Neuronal stem cell (in vitro differentiated cells): ENCODE results near the gene FOXO1.

Experiments
- DNase-seq: peaks from one replicate; pipeline ENCODE4 v3.0.0-alpha.2; 2013; ENCODE audit warnings: low spot score
- H2AFZ ChIP-seq: one replicate; pipeline ENCODE4 v1.6.1; 2013; ENCODE audit warnings: mild to moderate bottlenecking, low read length, inconsistent platforms
- H2AK5ac ChIP-seq: 2 replicates; pipeline ENCODE4 v1.6.1; 2013; ENCODE audit warnings: low read depth, mild to moderate bottlenecking, inconsistent platforms, low read length, moderate library complexity, mixed read lengths
- H2BK120ac ChIP-seq: 2 replicates; pipeline ENCODE4 v1.6.1; 2013; ENCODE audit warnings: low read depth, mild to moderate bottlenecking, inconsistent platforms, low read length, moderate library complexity, mixed read lengths
- H2BK12ac ChIP-seq: one replicate; pipeline ENCODE4 v1.6.1; 2013; ENCODE audit warnings: low read length, inconsistent platforms
- H2BK15ac ChIP-seq: 2 replicates; pipeline ENCODE4 v1.6.1; 2013; ENCODE audit warnings: mild to moderate bottlenecking, low read length, inconsistent platforms, mixed read lengths
- H2BK5ac ChIP-seq: one replicate; pipeline ENCODE4 v1.6.1; 2013; ENCODE audit warnings: inconsistent platforms, mild to moderate bottlenecking, low read length, moderate library complexity
- H3K14ac ChIP-seq: one replicate; pipeline ENCODE4 v1.6.1; 2013; ENCODE audit warnings: low read length, inconsistent platforms
- H3K18ac ChIP-seq: 2 replicates; pipeline ENCODE4 v1.6.1; 2013; ENCODE audit warnings: low read length, inconsistent platforms
- H3K23ac ChIP-seq: 2 replicates; pipeline ENCODE4 v1.6.1; 2013; ENCODE audit warnings: low read depth, mild to moderate bottlenecking, mixed read lengths, low read length, inconsistent platforms; ENCODE audit not compliant: poor library complexity
- H3K27ac ChIP-seq: replicated peaks from 3 replicates; pipeline ENCODE4 v1.5.1; 2013; ENCODE audit warnings: low read length, inconsistent platforms
- H3K27me3 ChIP-seq, 3 experiments: 2 replicates each; pipeline ENCODE4 v1.6.1; 2013; ENCODE audit warnings: low read length in 3 of 3, mild to moderate bottlenecking in 2 of 3, inconsistent platforms in 1 of 3, low read depth in 1 of 3, mixed read lengths in 1 of 3, moderate library complexity in 1 of 3; ENCODE audit not compliant: control insufficient read depth in 3 of 3, insufficient read depth in 3 of 3
- H3K36me3 ChIP-seq, 2 donors: replicated peaks in 1 of 2; 2 replicates each; pipeline ENCODE4 v1.6.1; 2013; ENCODE audit warnings: low read length in 2 of 2; ENCODE audit not compliant: control insufficient read depth in 2 of 2, insufficient read depth in 2 of 2
- H3K4ac ChIP-seq: 2 replicates; pipeline ENCODE4 v1.6.1; 2013; ENCODE audit warnings: inconsistent platforms, mild to moderate bottlenecking, low read length, moderate library complexity
- H3K4me1 ChIP-seq, 2 donors: 1 replicate in 1 of 2; 2 replicates in 1 of 2; pipeline ENCODE4 v1.6.1; 2013; ENCODE audit warnings: low read length in 2 of 2, low read depth in 1 of 2; ENCODE audit not compliant: control insufficient read depth in 2 of 2, insufficient read depth in 1 of 2
- H3K4me2 ChIP-seq: one replicate; pipeline ENCODE4 v1.6.1; 2013; ENCODE audit warnings: mild to moderate bottlenecking, low read length, inconsistent platforms; ENCODE audit not compliant: insufficient read depth, poor library complexity, severe bottlenecking
- H3K4me3 ChIP-seq, 2 donors: 2 replicates each; pipeline ENCODE4 v1.5.1; 2013; ENCODE audit warnings: low read length in 2 of 2, mild to moderate bottlenecking in 2 of 2, inconsistent platforms in 1 of 2, moderate library complexity in 1 of 2
- H3K79me1 ChIP-seq: one replicate; pipeline ENCODE4 v1.6.1; 2013; ENCODE audit warnings: low read depth, mild to moderate bottlenecking, inconsistent platforms, low read length, moderate library complexity
- H3K9ac ChIP-seq: one replicate; pipeline ENCODE4 v1.6.1; 2013; ENCODE audit warnings: mild to moderate bottlenecking, low read depth, low read length, inconsistent platforms; ENCODE audit not compliant: poor library complexity
- H3K9me3 ChIP-seq, 2 donors: replicated peaks in 1 of 2; 2 replicates each; pipeline versions ENCODE3 to v1.6.1; 2013; ENCODE audit warnings: low read length in 2 of 2, mild to moderate bottlenecking in 2 of 2, inconsistent platforms in 1 of 2, low read depth in 1 of 2, mixed read lengths in 1 of 2, moderate library complexity in 1 of 2; ENCODE audit not compliant: control insufficient read depth in 2 of 2, insufficient read depth in 1 of 2
- H4K8ac ChIP-seq: one replicate; pipeline ENCODE4 v1.6.1; 2013; ENCODE audit warnings: low read depth, mild to moderate bottlenecking, inconsistent platforms, low read length, moderate library complexity
- H4K91ac ChIP-seq: one replicate; pipeline ENCODE4 v1.6.1; 2013; ENCODE audit warnings: low read length, low read depth, mild to moderate bottlenecking, inconsistent platforms; ENCODE audit not compliant: poor library complexity
- WGBS, 2 donors: extraction: QIAGEN DNeasy Blood & Tissue Kit; methylation state at CpG; one replicate each; pipeline ENCODE4 v1.1.7; 2013; ENCODE audit warnings: missing lambda C conversion rate in 2 of 2, mixed read lengths in 1 of 2; ENCODE audit not compliant: insufficient read length in 2 of 2, insufficient replicate concordance in 1 of 2; ENCODE audit errors: extremely low coverage in 2 of 2; 5-methylcytosine and 5-hydroxymethylcytosine counted together

Gene FOXO1

GRCh38 chr13:40640845-40641458 is 25.5 kb downstream of the FOXO1 start:
- Histone ChIP-seq H2BK120ac (no peak overlapping the region), H3K36me3 (peaks cover 0 to 6% of the 10 kb centered on the region in 2 donors), H3K9me3 (no peaks in the 10 kb centered on the region), H4K8ac (no peak overlapping the region), H2AK5ac (no peak overlapping the region), H3K18ac (no peak overlapping the region), H3K4ac (no peak overlapping the region), H3K4me2 (no peak overlapping the region), H3K4me1 (peaks cover 18 to 28% of the 10 kb centered on the region in 2 donors), H3K27ac (no peak overlapping the region), H3K4me3 (no peak overlapping the region), H3K79me1 (no peaks in the 10 kb centered on the region), H3K9ac (no peak overlapping the region), H2AFZ (no peak overlapping the region), H2BK12ac (no peak overlapping the region), H3K23ac (no peak overlapping the region), H3K27me3 (no peaks in the 10 kb centered on the region), H2BK15ac (no peak overlapping the region), H2BK5ac (no peak overlapping the region), H4K91ac (no peak overlapping the region), H3K14ac (no peak overlapping the region)
- WGBS, 2 donors = 100% methylated on average over 1 of the region's 11 CpGs; no CpG with 5 or more reads in 1 of the 2 donors
- no peak for DNase-seq

GRCh38 chr13:40640202-40640601 is 26.2 kb downstream of the FOXO1 start:
- H3K14ac ChIP-seq = no peak overlapping the region
- WGBS, 2 donors = no CpG with 5 or more reads among the region's 6 CpGs
- peaks cover 3% of the 10 kb centered on the region for H3K79me1 ChIP-seq
- no peak overlapping the region for H3K23ac ChIP-seq
- H3K4me1 ChIP-seq = peaks cover 21 to 24% of the 10 kb centered on the region in 2 donors
- no peak overlapping the region for H3K9ac ChIP-seq
- no peak overlapping the region for H3K4ac ChIP-seq
- H3K4me3 ChIP-seq = no peak overlapping the region
- H4K8ac ChIP-seq = no peak overlapping the region
- no peak overlapping the region for H2BK5ac ChIP-seq
- H3K9me3 ChIP-seq = no peaks in the 10 kb centered on the region
- H2BK15ac ChIP-seq = no peak overlapping the region
- no peak overlapping the region for H2BK120ac ChIP-seq
- no peak overlapping the region for H2AK5ac ChIP-seq
- H3K36me3 ChIP-seq = peaks cover 2 to 6% of the 10 kb centered on the region in 2 donors
- no peak overlapping the region for H2BK12ac ChIP-seq
- no peak overlapping the region for H3K18ac ChIP-seq
- H2AFZ ChIP-seq = no peak overlapping the region
- no peak overlapping the region for H3K4me2 ChIP-seq
- DNase-seq = no peak
- no peak overlapping the region for H4K91ac ChIP-seq
- H3K27me3 ChIP-seq = no peaks in the 10 kb centered on the region
- no peak overlapping the region for H3K27ac ChIP-seq

GRCh38 chr13:40639221-40639681 is 27.2 kb downstream of the FOXO1 start:
- Histone ChIP-seq H2BK15ac (no peak overlapping the region), H3K18ac (no peak overlapping the region), H3K36me3 (peaks cover 2 to 6% of the 10 kb centered on the region in 2 donors), H2BK12ac (no peak overlapping the region), H3K79me1 (peaks cover 3% of the 10 kb centered on the region), H3K4me1 (peaks cover 15 to 18% of the 10 kb centered on the region in 2 donors), H2AFZ (no peak overlapping the region), H4K8ac (no peak overlapping the region), H3K27ac (no peak overlapping the region), H3K9me3 (no peaks in the 10 kb centered on the region), H3K4me2 (no peak overlapping the region), H3K23ac (no peak overlapping the region), H2BK120ac (no peak overlapping the region), H3K4me3 (no peak overlapping the region), H3K27me3 (no peaks in the 10 kb centered on the region), H2AK5ac (no peak overlapping the region), H2BK5ac (no peak overlapping the region), H4K91ac (no peak overlapping the region), H3K14ac (no peak overlapping the region), H3K9ac (no peak overlapping the region), H3K4ac (no peak overlapping the region)
- no CpG with 5 or more reads among the region's 4 CpGs for WGBS, 2 donors
- DNase-seq = no peak

GRCh38 chr13:40637643-40638042 is 28.8 kb downstream of the FOXO1 start:
- no peak overlapping the region for H2BK12ac ChIP-seq
- peaks cover 3% of the 10 kb centered on the region for H3K79me1 ChIP-seq
- H2BK5ac ChIP-seq = no peak overlapping the region
- no peak overlapping the region for H2AK5ac ChIP-seq
- no peak overlapping the region for H3K4ac ChIP-seq
- no peak overlapping the region for H4K91ac ChIP-seq
- H3K18ac ChIP-seq = no peak overlapping the region
- H3K9ac ChIP-seq = no peak overlapping the region
- H3K4me3 ChIP-seq = no peak overlapping the region
- H3K27me3 ChIP-seq = no peaks in the 10 kb centered on the region
- peaks cover 2 to 3% of the 10 kb centered on the region in 2 donors for H3K36me3 ChIP-seq
- no peak overlapping the region for H3K14ac ChIP-seq
- no peaks in the 10 kb centered on the region for H3K9me3 ChIP-seq
- no peak overlapping the region for H3K4me2 ChIP-seq
- H3K4me1 ChIP-seq = peaks cover 12 to 18% of the 10 kb centered on the region in 2 donors
- H3K23ac ChIP-seq = no peak overlapping the region
- no peak overlapping the region for H3K27ac ChIP-seq
- no peak overlapping the region for H2BK15ac ChIP-seq
- no peak overlapping the region for H2BK120ac ChIP-seq
- no peak overlapping the region for H4K8ac ChIP-seq
- no CpG with 5 or more reads among the region's 5 CpGs for WGBS, 2 donors
- no peak for DNase-seq
- H2AFZ ChIP-seq = no peak overlapping the region
